Neural crest cell (in vitro differentiated cells): ENCODE data around the gene PATJ. TPM values are rescaled to one million over a fixed set of nuclear protein-coding genes. Genes with fewer than 3 reads are reported as not detected.

Source experiments
- DNase-seq: peaks from one replicate; pipeline ENCODE4 v3.0.0; 2021; ENCODE audit warnings: low read depth, mixed read lengths, low spot score
- H3K27ac Mint-ChIP-seq: one replicate; pipeline ENCODE4 v1.8.0; 2021; ENCODE audit warnings: mild to moderate bottlenecking, mixed read lengths; ENCODE audit not compliant: unreplicated experiment
- H3K27me3 Mint-ChIP-seq: 2 replicates; pipeline ENCODE4 v1.8.0; 2021; ENCODE audit warnings: low read depth, mild to moderate bottlenecking, mixed read lengths
- H3K36me3 Mint-ChIP-seq: 2 replicates; pipeline ENCODE4 v1.8.0; 2021; ENCODE audit warnings: low read depth, mild to moderate bottlenecking, mixed read lengths
- H3K4me1 Mint-ChIP-seq: 2 replicates; pipeline ENCODE4 v1.8.0; 2021; ENCODE audit warnings: mixed read lengths
- H3K4me3 Mint-ChIP-seq: one replicate; pipeline ENCODE4 v1.8.0; 2021; ENCODE audit warnings: mild to moderate bottlenecking, mixed read lengths
- H3K9me3 Mint-ChIP-seq: 2 replicates; pipeline ENCODE4 v1.8.0; 2021; ENCODE audit warnings: mixed read lengths
- total RNA-seq: library from RNA; stranded (reverse); gene quantifications from 2 replicates; pipeline ENCODE4 v1.2.1, GENCODE V29; 2021
- TF ChIP-seq, protein P1 (sequence below): fragments of 200-600 bp; sonication (generic); conservative IDR thresholded peaks from 2 replicates; pipeline ENCODE4 v1.5.0; 2021; ENCODE audit warnings: antibody characterized with exemption, mild to moderate bottlenecking

The PATJ gene
- total RNA-seq, 1 donor from 2014 or later, result 3.9 TPM

GRCh38 chr1:61895175-61895574, 152.9 kb downstream of the PATJ start:
- no peak overlapping the region for H3K27ac Mint-ChIP-seq
- peaks cover 10% of the 10 kb centered on the region for H3K9me3 Mint-ChIP-seq
- peaks cover 4% of the 10 kb centered on the region for H3K36me3 Mint-ChIP-seq
- H3K4me1 Mint-ChIP-seq, result peaks cover 4% of the 10 kb centered on the region
- H3K27me3 Mint-ChIP-seq, result no peaks in the 10 kb centered on the region
- H3K4me3 Mint-ChIP-seq, result no peak overlapping the region
- no peak for DNase-seq
- TF ChIP-seq, protein P1, sequence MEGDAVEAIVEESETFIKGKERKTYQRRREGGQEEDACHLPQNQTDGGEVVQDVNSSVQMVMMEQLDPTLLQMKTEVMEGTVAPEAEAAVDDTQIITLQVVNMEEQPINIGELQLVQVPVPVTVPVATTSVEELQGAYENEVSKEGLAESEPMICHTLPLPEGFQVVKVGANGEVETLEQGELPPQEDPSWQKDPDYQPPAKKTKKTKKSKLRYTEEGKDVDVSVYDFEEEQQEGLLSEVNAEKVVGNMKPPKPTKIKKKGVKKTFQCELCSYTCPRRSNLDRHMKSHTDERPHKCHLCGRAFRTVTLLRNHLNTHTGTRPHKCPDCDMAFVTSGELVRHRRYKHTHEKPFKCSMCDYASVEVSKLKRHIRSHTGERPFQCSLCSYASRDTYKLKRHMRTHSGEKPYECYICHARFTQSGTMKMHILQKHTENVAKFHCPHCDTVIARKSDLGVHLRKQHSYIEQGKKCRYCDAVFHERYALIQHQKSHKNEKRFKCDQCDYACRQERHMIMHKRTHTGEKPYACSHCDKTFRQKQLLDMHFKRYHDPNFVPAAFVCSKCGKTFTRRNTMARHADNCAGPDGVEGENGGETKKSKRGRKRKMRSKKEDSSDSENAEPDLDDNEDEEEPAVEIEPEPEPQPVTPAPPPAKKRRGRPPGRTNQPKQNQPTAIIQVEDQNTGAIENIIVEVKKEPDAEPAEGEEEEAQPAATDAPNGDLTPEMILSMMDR, result no peak

DNA sequence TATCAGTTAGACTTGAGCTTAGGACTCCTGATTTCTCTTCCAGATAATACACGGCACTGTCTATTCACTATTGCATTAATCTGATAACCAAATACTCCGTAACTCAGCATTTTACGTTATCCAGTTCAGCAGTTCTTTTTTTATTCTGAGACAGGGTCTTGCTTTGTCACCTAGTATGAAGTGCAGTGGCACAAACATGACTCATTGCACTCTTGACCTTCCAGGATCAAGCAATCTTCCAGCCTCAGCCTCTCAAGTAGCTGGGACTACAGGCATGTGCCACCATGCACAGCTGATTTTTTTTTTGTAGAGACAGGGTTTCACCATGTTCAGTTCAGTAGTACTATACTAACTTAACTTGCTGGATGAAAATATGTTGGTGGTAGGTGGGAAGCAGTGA, 156.4 kb downstream of the PATJ start:
- Mint-ChIP-seq H3K9me3 (peaks cover 10% of the 10 kb centered on the region), H3K36me3 (peaks cover 4% of the 10 kb centered on the region), H3K27me3 (no peaks in the 10 kb centered on the region), H3K27ac (no peak overlapping the region), H3K4me3 (no peak overlapping the region), H3K4me1 (peaks cover 4% of the 10 kb centered on the region)
- TF ChIP-seq, protein P1, result no peak
- DNase-seq, result no peak

GRCh38 chr1:61904354-61904753, 162.1 kb downstream of the PATJ start:
- H3K27me3 Mint-ChIP-seq, result no peaks in the 10 kb centered on the region
- no peaks in the 10 kb centered on the region for H3K4me1 Mint-ChIP-seq
- no peak overlapping the region for H3K4me3 Mint-ChIP-seq
- no peak overlapping the region for H3K27ac Mint-ChIP-seq
- DNase-seq, result no peak
- no peaks in the 10 kb centered on the region for H3K9me3 Mint-ChIP-seq
- TF ChIP-seq, protein P1, result no peak
- no peaks in the 10 kb centered on the region for H3K36me3 Mint-ChIP-seq

DNA sequence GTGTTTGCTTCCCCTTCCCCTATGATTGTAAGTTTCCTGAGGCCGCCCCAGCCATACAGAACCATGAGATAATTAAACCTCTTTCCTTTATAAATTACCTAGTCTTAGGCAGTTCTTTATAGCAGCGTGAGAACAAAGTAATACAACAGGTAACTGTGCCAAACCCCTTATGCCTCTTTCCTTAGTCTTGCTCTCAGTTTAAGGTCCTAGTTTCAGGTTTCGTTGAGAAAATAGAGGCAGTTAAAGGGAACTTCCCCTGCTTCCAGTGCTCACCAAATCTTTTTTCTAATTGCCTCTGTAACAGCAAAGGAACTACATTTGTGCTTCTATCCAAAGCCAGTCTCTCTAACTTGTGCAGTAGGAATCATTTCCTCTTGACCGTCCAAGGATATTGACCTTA, 164.8 kb downstream of the PATJ start:
- TF ChIP-seq, protein P1, result no peak
- H3K27ac Mint-ChIP-seq, result no peak overlapping the region
- no peak for DNase-seq
- H3K27me3 Mint-ChIP-seq, result no peaks in the 10 kb centered on the region
- H3K9me3 Mint-ChIP-seq, result no peaks in the 10 kb centered on the region
- H3K4me1 Mint-ChIP-seq, result peaks cover 3% of the 10 kb centered on the region
- H3K36me3 Mint-ChIP-seq, result no peaks in the 10 kb centered on the region
- no peak overlapping the region for H3K4me3 Mint-ChIP-seq

DNA sequence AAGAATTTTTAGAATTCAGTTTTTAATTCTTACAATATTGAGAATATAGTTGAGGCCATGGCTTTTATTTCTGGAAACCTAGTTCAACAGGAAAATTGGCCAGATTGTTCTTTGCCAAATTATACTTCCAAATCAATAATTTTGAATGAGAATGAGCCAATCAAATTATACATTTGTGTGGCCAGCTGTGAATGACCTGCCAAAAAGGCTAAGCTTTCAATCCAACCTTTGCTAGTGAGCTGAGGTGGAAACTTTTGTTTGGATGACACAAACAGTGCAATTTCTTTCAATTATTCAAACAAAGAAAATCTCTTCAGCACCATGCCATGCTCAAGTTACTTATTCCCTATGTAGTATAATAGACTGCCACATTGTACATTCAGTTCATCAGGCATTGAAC, 167.8 kb downstream of the PATJ start:
- Mint-ChIP-seq H3K27ac (no peak overlapping the region), H3K36me3 (no peaks in the 10 kb centered on the region), H3K9me3 (no peaks in the 10 kb centered on the region), H3K27me3 (no peaks in the 10 kb centered on the region), H3K4me3 (no peak overlapping the region), H3K4me1 (peaks cover 21% of the 10 kb centered on the region)
- no peak for DNase-seq
- TF ChIP-seq, protein P1, result no peak
